Stimulated activated CD4-positive, alpha-beta T cell treated with anti-CD3 and anti-CD28 coated beads, TNF-alpha, amount 100 ng/mL, for 24 hours (primary cell): ENCODE measurements around the gene SPCS3.
"Not testable (repeated sequence)": the region's sequence is repeated elsewhere in the genome, so short reads cannot be mapped to it uniquely, and the experiment has no call there.

ENCODE experiments used
- DNase-seq, 3 experiments: peaks; one replicate each; pipeline ENCODE4 v3.0.0-alpha.2; 2020; ENCODE audit warnings: low read depth in 3 of 3

The SPCS3 gene

DNA sequence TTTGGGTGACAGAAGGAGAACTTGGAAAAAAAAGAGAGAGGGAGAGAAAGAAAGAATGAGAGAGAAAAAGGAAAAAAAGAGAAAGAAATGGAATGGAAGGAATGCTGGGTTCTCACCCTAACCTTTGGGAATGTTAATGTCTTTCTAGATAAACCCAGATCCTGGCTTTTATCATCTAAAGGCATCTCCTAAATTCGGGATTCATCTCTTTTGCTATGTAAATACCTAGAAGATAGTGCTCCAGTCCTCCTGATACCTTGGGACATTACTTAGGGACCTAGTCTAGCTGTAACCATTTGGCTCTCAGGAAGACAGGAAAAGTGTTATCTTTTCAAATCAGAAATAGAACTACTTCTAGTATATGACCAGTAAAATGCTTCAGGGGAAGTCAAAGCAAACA, 15.8 kb upstream of the SPCS3 start:
- no peak for DNase-seq

- no peak for DNase-seq
These were observed 12.7 kb upstream of the SPCS3 start for GRCh38 chr4:176306837-176307665.

DNA sequence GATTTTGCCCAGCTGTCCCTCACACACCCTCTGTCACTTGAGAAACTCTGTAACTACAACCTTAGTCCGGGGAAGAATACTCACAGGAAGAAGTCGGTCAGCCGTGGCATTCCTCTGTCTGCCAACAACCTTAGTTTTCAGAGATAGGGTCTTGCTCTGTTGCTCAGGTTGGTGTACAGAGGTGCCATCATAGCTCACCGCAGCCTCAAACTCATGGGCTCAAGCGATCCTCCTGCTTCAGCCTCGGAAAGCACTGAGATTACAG, 12.2 kb upstream of the SPCS3 start:
- DNase-seq, result no peak

- DNase-seq, result no peak
These were observed 11.3 kb upstream of the SPCS3 start for GRCh38 chr4:176308441-176308840.

DNA sequence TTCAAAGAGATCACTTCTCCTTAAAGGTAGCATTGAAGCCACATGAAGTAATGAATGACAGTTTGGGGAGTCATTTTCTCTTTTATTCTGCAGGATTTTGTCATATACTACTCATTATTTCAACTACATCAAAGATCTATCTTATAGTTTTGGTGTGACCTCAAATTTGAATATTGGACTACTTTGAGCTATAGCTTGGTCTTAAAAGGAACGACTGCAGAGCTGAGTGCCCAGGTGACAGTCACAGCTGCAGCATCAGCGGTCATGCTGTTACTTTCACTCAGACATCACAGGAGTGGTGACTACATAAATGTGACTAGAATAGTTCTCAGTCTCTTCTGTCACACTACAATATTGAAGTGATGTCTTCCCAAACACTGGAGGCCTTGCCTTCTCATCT, 10.7 kb upstream of the SPCS3 start:
- DNase-seq, result no peak

GRCh38 chr4:176309772-176310171, 10.0 kb upstream of the SPCS3 start:
- DNase-seq, result no peak

- no peak for DNase-seq
These were observed 6.0 kb upstream of the SPCS3 start for GRCh38 chr4:176313596-176314336.

GRCh38 chr4:176319151-176319703, 539 bp upstream of the SPCS3 start:
- DNase-seq, result no peak

DNA sequence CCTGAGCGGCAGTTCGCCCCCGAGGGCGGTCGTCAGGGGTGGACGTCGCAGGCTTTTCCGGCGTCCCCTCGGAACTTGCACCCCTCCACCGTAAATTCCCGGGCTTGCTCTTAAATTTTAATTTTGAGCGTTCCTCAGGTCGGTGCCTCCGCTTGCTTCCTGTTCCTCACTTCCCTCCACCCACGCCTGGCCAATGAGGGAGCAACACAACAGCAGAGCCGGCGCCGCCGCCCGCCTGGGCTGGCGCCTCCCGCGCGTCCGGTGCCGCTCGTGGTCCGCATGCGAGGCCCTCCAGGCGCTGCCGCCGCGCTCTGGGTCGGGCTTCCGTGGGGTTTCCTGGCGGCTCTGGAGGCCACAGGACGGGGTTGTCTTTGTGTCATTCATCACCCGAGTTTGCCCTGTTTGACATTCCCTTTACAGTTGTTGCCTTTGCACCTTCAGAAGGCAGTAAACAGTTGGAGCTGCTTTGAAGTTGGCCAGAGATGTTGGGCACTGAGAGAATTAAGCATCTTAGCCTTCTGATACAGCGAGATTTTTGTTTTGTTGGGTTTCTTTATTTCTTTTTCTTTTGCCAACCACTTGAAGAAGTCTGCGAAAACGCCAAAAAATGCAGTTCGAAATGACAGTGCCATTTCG, 692 bp downstream of the SPCS3 start:
- peak; percentile 75 to 87 (median 84) for DNase-seq

DNA sequence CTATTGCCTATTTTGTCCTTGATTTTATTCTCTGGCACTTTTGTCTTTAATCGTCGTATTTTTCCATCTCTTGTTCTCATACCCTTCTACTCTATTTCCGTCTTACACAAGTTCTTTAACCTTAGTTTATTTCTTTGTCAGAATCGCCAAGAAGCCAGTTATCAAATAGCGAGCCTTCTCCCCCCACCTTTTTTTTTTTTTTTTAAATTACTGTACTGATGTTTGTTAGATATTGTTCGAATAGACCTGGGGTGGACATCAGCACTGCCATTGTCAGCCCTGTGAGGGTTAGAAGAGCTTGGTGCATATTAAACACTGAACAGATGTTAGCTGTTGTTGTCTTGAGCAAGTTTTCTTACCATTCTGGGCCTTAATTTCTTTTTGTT, 1.2 kb downstream of the SPCS3 start:
- no peak for DNase-seq

GRCh38 chr4:176321589-176321988, 1.8 kb downstream of the SPCS3 start:
- no peak for DNase-seq

DNA sequence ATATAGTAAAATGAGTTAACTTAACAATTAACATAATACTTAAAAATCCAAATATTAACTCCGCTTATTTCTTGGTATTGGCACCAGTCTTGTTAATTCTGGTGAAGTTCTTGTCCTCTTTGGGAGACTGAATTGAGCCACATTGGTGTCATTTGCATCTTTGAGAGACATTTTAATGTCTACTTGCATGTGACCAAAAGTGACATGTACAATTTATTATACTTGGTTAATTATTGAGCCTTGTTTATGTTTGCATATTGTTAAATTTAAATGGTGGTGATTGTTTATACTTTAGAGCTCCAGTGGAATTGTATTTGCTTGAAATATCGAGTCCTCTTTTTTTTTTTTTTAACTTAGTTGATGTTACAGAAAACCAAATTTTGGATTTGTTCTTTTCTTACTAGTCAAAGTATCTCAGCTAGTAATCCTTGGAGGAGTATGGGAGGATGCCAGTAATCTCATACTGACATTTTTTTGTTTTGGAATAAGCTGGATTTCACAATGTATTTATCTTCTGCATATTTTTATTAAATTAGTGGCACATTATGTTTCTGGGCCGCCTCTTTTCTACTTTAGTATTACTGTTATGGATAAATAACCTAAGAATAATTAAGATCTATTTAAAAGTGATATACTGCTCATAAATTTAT, 3.9 kb downstream of the SPCS3 start:
- DNase-seq, result no peak

DNA sequence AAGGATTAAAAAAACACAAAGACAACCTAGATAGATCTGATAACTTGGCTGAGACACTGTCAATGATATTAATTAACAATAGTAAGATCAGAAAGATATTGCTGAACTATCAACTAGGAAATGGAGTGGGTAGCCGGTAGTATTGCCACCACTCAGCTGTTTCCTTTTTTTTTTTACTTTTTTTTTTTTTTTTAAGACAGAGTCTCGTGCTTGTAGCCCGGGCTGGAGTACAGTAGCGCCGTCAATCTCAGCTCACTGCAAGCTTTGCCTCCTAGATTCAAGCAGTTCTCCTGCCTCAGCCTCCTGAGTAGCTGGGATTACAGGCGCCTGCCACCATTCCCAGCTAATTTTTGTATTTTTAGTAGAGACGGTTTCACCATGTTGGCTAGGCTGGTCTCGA, 5.1 kb downstream of the SPCS3 start:
- DNase-seq, result not testable (repeated sequence)

GRCh38 chr4:176333076-176333475, 13.3 kb downstream of the SPCS3 start:
- DNase-seq, result no peak

DNA sequence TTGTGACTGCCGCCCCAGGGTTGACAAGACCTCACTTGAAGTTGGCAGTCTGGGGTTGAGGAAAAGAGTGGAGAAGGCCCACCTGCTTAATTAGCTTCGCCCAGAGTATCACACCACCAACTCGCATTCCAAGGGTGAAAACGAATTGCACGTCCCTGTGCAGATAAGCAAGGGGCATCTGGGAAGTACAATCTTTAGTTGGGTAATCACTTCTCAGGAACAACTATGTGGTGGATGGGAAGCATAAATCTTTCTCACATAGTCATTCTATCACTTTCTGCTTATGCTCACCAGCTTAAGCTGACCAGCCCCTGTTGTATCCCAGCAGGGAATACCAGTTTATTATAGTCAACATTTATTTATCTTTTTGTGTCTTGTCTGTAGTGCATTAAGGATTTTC, 14.3 kb downstream of the SPCS3 start:
- DNase-seq, result no peak

GRCh38 chr4:176335421-176335820, 15.7 kb downstream of the SPCS3 start:
- DNase-seq, result no peak

DNA sequence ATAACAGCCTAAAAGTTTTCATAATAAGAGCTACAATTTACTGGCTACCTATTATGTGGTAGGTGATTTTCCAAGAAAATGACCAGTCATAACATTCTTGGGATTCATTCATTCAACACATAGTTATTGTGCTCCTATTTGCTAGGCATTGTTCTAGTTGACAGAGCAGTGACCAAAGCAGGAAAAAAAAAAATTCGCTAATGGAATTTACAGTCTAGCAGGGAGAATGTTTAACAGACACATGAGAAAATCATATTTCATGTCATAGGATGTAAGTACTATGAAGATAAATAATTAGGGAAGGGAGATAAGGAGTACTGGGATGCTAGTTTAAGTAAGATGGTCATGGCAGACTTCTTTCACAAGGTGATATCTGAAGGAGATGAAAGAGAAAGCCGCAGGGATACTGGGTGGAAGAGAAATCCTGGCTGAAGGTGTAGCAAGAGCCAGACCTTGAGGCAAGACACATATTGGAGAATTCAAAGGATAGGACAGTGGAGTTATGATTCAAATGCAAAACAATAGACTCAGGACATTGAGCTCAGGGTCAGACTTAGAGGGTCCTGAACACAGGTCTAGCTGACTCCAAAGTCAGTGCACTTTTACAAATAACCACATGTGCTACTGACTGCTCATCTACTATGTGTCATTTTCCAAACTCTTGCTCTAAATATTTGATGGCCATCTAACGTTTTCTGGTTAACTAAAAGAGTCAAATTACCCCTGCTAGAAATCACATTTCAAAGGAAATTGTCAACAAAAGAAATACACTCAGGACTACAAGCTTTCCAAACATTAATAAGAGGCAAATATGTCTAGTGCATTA, 20.4 kb downstream of the SPCS3 start:
- no peak for DNase-seq

DNA sequence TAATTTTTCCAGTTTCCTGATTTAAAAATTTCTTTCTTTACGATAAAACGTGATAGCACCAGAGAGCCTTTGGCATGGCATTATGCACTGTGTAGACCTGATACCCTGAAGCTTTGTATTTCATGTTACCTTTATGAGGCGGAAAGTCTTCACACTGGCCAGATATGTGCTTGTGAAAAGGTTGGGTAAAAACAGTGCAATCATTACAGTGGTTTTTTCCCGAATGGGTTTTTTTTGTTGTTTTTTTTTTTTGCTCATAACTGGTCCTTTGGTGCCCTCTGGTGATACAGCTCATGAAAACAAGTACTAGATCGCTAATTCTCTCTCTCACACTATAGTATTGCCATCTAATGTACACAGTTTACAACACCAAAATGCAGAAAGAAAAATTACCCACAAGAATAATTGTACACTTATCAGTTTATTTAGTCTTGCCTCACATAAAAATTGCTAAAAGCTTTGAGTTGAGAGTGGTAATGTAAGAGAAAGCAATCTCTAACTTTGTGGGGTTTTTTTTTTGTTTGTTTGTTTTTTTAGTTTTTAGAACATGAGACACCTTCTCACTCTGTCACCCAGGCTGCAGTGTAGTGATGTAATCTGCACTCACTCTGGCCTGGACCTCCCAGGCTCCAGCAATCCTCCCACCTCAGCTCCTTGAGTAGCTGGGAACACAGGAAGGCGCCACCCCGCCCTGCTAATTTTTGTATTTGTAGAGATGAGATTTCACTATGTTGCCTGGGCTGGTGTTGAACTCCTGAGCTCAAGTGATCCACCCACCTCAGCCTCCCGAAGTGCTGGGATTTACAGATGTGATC, 21.3 kb downstream of the SPCS3 start:
- DNase-seq, result no peak

DNA sequence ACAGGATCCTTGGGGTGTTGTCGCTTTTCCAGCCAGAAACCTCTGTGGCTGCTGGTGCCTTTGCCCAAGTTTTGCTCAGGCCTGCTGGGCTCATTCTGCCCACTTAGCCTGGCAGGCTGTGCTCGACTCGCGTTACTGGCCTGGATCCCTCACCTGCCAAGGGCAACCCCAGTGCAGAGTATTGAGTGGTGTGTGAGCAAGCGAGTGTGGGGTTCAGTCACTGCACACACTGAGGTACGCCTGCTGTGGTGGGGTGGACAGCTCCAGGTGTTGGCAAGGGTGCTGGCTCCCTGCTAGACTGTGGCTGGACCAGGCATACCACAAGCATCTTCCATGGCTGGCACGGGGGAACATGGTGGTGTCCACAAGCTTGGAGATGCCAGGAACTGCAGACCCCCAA, 22.6 kb downstream of the SPCS3 start:
- no peak for DNase-seq

DNA sequence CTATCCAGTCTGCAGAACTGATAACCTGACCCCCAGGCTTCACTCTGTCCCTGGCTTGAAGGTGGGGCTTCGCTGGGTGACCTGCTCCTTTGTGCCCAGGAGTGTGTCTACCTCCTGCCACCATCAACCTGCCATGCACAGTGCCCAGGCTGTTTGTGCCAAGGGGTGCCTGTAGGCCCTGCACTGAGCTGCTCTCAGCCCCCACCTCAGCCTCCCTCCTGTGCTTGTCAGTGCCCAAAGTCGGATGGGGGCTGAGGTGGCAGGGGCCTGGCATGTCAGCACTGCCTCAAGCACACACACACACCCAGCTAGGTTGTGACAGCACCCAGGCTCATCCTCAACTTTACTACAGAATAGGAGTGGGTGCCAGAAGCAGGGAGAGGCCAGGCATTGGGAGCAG, 23.5 kb downstream of the SPCS3 start:
- DNase-seq, result no peak

DNA sequence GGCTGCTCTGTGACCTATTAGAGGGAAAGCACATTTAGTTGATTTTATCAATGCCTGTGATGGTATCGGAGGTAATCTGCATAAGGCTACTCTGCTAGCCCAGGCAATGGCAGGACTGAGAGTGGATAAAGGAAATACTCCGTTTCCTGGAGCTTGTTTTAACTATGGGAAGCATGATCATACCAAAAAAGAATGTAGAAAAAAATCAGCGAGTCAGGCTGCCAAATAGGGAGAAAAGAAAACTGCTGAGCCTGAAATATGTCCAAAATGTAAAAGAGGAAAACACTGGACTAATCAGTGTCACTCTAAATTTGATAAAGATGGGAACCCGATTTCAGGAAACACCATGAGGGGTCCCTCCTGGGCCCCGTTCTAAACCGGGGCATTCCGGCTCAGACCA, 25.6 kb downstream of the SPCS3 start:
- not testable (repeated sequence) for DNase-seq
